ENCODE measurements around the gene KAZN. TPM values are rescaled to one million over a fixed set of nuclear protein-coding genes. Genes with fewer than 3 reads are reported as not detected.

The KAZN gene
- total RNA-seq, 1 experiment from 2014 or later, result 2.4 TPM

DNA sequence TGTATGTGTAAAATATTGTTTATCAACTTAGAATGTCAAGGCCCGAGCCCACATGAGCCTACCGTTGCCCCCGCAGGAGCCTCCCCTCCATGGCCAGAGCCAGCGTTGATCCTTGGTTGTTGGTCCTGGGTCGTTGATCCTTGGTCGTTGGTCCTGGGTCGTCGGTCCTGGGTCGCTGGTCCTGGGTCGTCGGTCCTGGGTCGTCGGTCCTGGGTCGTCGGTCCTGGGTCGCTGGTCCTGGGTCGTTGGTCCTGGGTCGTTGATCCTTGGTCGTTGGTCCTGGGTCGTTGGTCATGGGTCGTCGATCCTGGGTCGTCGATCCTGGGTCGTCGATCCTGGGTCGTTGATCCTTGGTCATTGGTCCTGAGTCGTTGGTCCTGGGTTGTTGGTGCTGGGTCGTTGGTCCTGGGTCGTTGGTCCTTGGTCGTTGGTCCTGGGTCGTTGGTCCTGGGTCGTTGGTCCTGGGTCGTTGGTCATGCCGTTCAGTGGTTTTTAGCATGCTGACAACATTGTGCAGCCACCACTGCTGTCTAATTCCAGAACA is 450.0 kb downstream of the KAZN start:
- no peaks in the 10 kb centered on the region for H3K27me3 ChIP-seq (replicated peaks; ENCODE audit: control insufficient read depth, insufficient read depth, low read length)
- Mint-ChIP-seq H3K27ac (ENCODE audit: unreplicated experiment) (no peak overlapping the region), H3K4me1 (ENCODE audit: low read depth, unreplicated experiment) (no peaks in the 10 kb centered on the region), H3K36me3 (ENCODE audit: insufficient read depth, unreplicated experiment) (no peaks in the 10 kb centered on the region), H3K9me3 (ENCODE audit: unreplicated experiment) (no peaks in the 10 kb centered on the region), H3K27me3 (ENCODE audit: insufficient read depth, unreplicated experiment) (no peaks in the 10 kb centered on the region), H3K4me3 (ENCODE audit: unreplicated experiment) (no peak overlapping the region)
- no peak for DNase-seq
- ChIA-PET CTCF (no interaction called here), POLR2A (no interaction called here)
- BruUV-seq (replicated peaks), result no TSS peak
- no peaks in the 10 kb centered on the region for H3K36me3 ChIP-seq (ENCODE audit: control insufficient read depth, insufficient read depth, low read length)
- intact Hi-C loops (cut with micrococcal nuclease; ENCODE audit: unreplicated experiment), result loop anchor here (5.0 to 10.0 kb wide), 2 partner anchors 54 to 274 kb away; no protein-coding TSS in a partner anchor
- no peaks in the 10 kb centered on the region for H3K4me1 ChIP-seq
- H3K9me3 ChIP-seq, result no peaks in the 10 kb centered on the region
- TF ChIP-seq, protein P1, sequence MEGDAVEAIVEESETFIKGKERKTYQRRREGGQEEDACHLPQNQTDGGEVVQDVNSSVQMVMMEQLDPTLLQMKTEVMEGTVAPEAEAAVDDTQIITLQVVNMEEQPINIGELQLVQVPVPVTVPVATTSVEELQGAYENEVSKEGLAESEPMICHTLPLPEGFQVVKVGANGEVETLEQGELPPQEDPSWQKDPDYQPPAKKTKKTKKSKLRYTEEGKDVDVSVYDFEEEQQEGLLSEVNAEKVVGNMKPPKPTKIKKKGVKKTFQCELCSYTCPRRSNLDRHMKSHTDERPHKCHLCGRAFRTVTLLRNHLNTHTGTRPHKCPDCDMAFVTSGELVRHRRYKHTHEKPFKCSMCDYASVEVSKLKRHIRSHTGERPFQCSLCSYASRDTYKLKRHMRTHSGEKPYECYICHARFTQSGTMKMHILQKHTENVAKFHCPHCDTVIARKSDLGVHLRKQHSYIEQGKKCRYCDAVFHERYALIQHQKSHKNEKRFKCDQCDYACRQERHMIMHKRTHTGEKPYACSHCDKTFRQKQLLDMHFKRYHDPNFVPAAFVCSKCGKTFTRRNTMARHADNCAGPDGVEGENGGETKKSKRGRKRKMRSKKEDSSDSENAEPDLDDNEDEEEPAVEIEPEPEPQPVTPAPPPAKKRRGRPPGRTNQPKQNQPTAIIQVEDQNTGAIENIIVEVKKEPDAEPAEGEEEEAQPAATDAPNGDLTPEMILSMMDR (IDR thresholded peaks at IDR 0.05; ENCODE audit: insufficient read depth in 1 of 2, low read depth in 1 of 2, low read length in 1 of 2, severe bottlenecking in 1 of 2, unreplicated experiment in 1 of 2), result no peak
- no peak overlapping the region for H3K4me3 ChIP-seq (ENCODE audit: low read depth, low read length)

DNA sequence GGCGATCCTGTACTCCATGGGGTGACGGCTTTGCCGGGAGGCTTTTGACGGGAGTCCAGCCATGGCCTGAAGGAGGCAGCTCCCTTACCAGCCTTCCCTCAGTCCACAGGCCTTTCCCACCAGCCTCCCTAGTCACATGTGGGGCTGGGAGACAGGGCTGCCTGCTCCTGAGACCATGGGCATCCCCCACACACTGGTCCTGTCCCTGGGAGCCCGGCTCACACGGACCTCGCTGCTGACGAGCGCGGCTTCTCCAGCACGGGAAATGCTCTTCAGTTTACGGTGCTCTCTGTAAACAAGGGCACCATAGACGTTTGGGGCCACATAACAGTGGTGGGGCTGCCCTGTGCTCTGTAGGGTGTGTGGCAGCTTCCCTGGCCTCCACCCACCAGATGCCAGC is 450.6 kb downstream of the KAZN start:
- CTCF ChIA-PET, result interaction anchor here (0.7 kb wide), 1 partner anchor 126 kb away, joined by 7 read pairs; no protein-coding TSS in a partner anchor
- H3K36me3 ChIP-seq (ENCODE audit: control insufficient read depth, insufficient read depth, low read length), result no peaks in the 10 kb centered on the region
- POLR2A ChIA-PET, result no interaction called here

DNA sequence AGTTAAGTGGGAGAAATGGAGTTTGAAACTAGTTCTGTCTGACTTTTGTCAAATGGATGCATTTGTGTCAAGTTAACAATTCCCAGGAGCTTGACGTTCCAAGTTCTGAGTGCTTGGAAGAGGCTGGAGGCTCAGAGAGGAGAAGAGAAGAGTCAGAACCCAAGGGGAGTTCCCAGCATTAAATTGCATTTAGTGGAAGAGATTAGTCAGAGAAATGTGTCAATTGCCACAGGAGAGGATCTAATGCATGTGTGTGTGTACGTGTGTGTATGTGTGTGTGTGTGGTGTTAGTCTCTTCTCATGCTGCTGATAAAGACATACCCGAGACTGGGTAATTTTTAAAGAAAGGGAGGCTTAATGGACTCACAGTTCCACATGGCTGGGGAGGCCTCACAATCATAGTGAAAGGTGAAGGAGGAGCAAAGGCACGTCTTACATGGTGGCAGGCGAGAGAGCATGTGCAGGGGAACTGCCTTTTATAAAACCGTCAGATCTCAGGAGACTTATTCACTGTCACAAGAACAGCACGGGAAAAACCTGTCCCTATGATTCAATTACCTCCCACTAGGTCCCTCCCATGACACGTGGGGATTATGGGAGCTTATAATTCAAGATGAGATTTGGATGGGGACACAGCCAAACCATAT is 453.5 kb downstream of the KAZN start:
- Histone ChIP-seq H3K9me3 (no peaks in the 10 kb centered on the region), H3K36me3 (ENCODE audit: control insufficient read depth, insufficient read depth, low read length) (no peaks in the 10 kb centered on the region), H3K27me3 (replicated peaks; ENCODE audit: control insufficient read depth, insufficient read depth, low read length) (no peaks in the 10 kb centered on the region), H3K4me1 (no peaks in the 10 kb centered on the region), H3K4me3 (ENCODE audit: low read depth, low read length) (no peak overlapping the region)
- POLR2A ChIA-PET, result no interaction called here
- TF ChIP-seq, protein P1 (IDR thresholded peaks at IDR 0.05; ENCODE audit: insufficient read depth in 1 of 2, low read depth in 1 of 2, low read length in 1 of 2, severe bottlenecking in 1 of 2, unreplicated experiment in 1 of 2), result no peak
- Mint-ChIP-seq H3K4me3 (ENCODE audit: unreplicated experiment) (no peak overlapping the region), H3K36me3 (ENCODE audit: insufficient read depth, unreplicated experiment) (no peaks in the 10 kb centered on the region), H3K9me3 (ENCODE audit: unreplicated experiment) (no peaks in the 10 kb centered on the region), H3K4me1 (ENCODE audit: low read depth, unreplicated experiment) (no peaks in the 10 kb centered on the region), H3K27me3 (ENCODE audit: insufficient read depth, unreplicated experiment) (no peaks in the 10 kb centered on the region), H3K27ac (ENCODE audit: unreplicated experiment) (no peak overlapping the region)
- intact Hi-C loops (cut with micrococcal nuclease; ENCODE audit: unreplicated experiment), result no loop called here
- CTCF ChIA-PET, result no interaction called here
- BruUV-seq (replicated peaks), result no TSS peak
- DNase-seq, result no peak

More for the DNA sequence above, 450.6 kb downstream of the KAZN start:
- Mint-ChIP-seq H3K4me1 (ENCODE audit: low read depth, unreplicated experiment) (no peaks in the 10 kb centered on the region), H3K9me3 (ENCODE audit: unreplicated experiment) (no peaks in the 10 kb centered on the region), H3K36me3 (ENCODE audit: insufficient read depth, unreplicated experiment) (no peaks in the 10 kb centered on the region), H3K27ac (ENCODE audit: unreplicated experiment) (no peak overlapping the region), H3K27me3 (ENCODE audit: insufficient read depth, unreplicated experiment) (no peaks in the 10 kb centered on the region), H3K4me3 (ENCODE audit: unreplicated experiment) (no peak overlapping the region)
- TF ChIP-seq, protein P1 (IDR thresholded peaks at IDR 0.05; ENCODE audit: insufficient read depth in 1 of 2, low read depth in 1 of 2, low read length in 1 of 2, severe bottlenecking in 1 of 2, unreplicated experiment in 1 of 2), result no peak
- intact Hi-C loops (cut with micrococcal nuclease; ENCODE audit: unreplicated experiment), result loop anchor here (5.0 to 10.0 kb wide), 2 partner anchors 53 to 274 kb away; no protein-coding TSS in a partner anchor
- Histone ChIP-seq H3K4me1 (no peaks in the 10 kb centered on the region), H3K9me3 (no peaks in the 10 kb centered on the region), H3K4me3 (ENCODE audit: low read depth, low read length) (no peak overlapping the region), H3K27me3 (replicated peaks; ENCODE audit: control insufficient read depth, insufficient read depth, low read length) (no peaks in the 10 kb centered on the region)
- no TSS peak for BruUV-seq (replicated peaks)
- no peak for DNase-seq

All from Caco-2 (cell line).